Tibial nerve (tissue), 3 donors: ENCODE data around the gene ESRRB.

Experiments used
- CTCF ChIP-seq, 5 experiments: fragments of 200-600 bp in 3 of 5; fragments of 450-650 bp in 2 of 5; sonication (generic) in 3 of 5; IDR thresholded peaks; one replicate each; pipeline ENCODE4 v1.5.1; 2016 to 2019; ENCODE audit warnings: antibody characterized with exemption in 5 of 5, mild to moderate bottlenecking in 3 of 5, moderate library complexity in 2 of 5
- POLR2A ChIP-seq, 2 donors: fragments of 450-650 bp; IDR thresholded peaks; one replicate each; pipeline ENCODE4 v1.6.1; 2017; ENCODE audit warnings: antibody characterized with exemption in 2 of 2, mild to moderate bottlenecking in 2 of 2, moderate library complexity in 2 of 2

DNA sequence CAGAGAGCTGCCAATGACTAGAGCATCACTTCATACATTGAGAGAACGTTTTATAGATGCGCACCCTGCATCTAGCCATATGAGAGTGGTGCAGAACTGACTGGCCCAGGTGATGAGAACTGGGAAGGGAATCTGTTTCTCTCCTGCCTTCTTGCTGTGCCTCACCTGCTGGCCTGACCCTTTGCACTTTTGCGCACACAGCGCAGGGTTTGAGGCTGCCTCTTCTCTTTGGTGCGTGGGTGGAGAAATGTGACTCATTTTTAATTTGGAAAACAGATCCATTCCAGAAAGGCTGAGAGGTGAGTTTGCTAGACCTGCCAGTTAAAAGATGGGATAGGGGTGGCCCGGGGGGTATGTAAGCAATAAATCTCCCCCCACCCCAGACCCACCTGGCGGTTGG, 453 bp upstream of the ESRRB start:
- TF ChIP-seq CTCF (IDR thresholded peaks at IDR 0.05) (no peak), POLR2A (IDR thresholded peaks at IDR 0.05) (no peak)
